Transverse colon (tissue), 4 donors: ENCODE results near the gene BORCS8.

ENCODE experiments used
- POLR2A ChIP-seq: fragments of 450-650 bp; IDR thresholded peaks from one replicate; pipeline ENCODE4 v1.6.1; 2016; ENCODE audit warnings: antibody characterized with exemption, mild to moderate bottlenecking, moderate library complexity
- POLR2AphosphoS5 ChIP-seq, 3 donors: sonication (generic); formaldehyde crosslinking; IDR thresholded peaks; one replicate each; pipeline ENCODE4 v1.6.1; 2016; ENCODE audit warnings: antibody characterized with exemption in 3 of 3
- TF ChIP-seq, protein P1 (sequence below), 5 experiments: fragments of 200-600 bp in 3 of 5; fragments of 450-650 bp in 2 of 5; sonication (generic) in 3 of 5; IDR thresholded peaks; 1 replicate in 2 of 5; 2 replicates in 3 of 5; pipeline ENCODE4 v1.5.1; 2016 to 2017; ENCODE audit warnings: antibody characterized with exemption in 5 of 5, inconsistent platforms in 3 of 5, mild to moderate bottlenecking in 2 of 5, moderate library complexity in 1 of 5

DNA sequence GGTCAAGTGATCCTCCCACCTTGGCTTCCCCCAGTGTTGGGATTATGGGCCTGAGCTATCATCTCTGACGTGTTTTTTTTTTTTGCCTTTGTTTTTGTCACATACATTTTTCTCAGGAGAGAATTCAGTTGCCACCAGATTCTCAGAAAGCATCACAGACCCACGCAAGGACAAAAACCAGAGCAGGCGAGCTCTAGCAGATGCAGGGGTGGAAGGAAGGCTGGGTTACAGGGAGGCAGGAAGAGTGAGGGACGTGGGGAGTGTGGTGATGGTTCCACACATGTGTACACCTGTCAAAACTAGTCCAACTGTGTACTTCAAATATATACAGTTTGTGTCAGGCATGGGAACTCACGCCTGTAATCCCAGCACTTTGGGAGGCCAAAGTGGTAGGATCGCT, 58.0 kb downstream of the BORCS8 start:
- TF ChIP-seq, protein P1, sequence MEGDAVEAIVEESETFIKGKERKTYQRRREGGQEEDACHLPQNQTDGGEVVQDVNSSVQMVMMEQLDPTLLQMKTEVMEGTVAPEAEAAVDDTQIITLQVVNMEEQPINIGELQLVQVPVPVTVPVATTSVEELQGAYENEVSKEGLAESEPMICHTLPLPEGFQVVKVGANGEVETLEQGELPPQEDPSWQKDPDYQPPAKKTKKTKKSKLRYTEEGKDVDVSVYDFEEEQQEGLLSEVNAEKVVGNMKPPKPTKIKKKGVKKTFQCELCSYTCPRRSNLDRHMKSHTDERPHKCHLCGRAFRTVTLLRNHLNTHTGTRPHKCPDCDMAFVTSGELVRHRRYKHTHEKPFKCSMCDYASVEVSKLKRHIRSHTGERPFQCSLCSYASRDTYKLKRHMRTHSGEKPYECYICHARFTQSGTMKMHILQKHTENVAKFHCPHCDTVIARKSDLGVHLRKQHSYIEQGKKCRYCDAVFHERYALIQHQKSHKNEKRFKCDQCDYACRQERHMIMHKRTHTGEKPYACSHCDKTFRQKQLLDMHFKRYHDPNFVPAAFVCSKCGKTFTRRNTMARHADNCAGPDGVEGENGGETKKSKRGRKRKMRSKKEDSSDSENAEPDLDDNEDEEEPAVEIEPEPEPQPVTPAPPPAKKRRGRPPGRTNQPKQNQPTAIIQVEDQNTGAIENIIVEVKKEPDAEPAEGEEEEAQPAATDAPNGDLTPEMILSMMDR (IDR thresholded peaks at IDR 0.05): no peak
- TF ChIP-seq POLR2AphosphoS5 (IDR thresholded peaks at IDR 0.05) (no peak), POLR2A (no peak)
